HG03135 (cell line): ENCODE results near the gene ARIH2.
A peak's percentile ranks its signal among the peaks of the same experiment; 100 is the strongest.

Experiments
- ATAC-seq: cut with Tn5 transposase; IDR thresholded peaks from one replicate; pipeline ENCODE4 v1.9.1; 2021; ENCODE audit warnings: mild to moderate bottlenecking, moderate library complexity; ENCODE audit not compliant: unreplicated experiment

ARIH2 gene

GRCh38 chr3:48966876-48967361 is 48.3 kb downstream of the ARIH2 start:
- ATAC-seq = no peak

GRCh38 chr3:48970586-48970985 is 51.9 kb downstream of the ARIH2 start:
- ATAC-seq = no peak

GRCh38 chr3:48974076-48974864 is 55.6 kb downstream of the ARIH2 start:
- ATAC-seq = no peak

- ATAC-seq = no peak
These were observed 60.8 kb downstream of the ARIH2 start for GRCh38 chr3:48979451-48979850.

GRCh38 chr3:48980295-48980694 is 61.7 kb downstream of the ARIH2 start:
- no peak for ATAC-seq

GRCh38 chr3:48982016-48982415 is 63.4 kb downstream of the ARIH2 start:
- no peak for ATAC-seq

GRCh38 chr3:48982686-48983085 is 64.0 kb downstream of the ARIH2 start:
- no peak for ATAC-seq

GRCh38 chr3:48983096-48983495 is 64.5 kb downstream of the ARIH2 start:
- no peak for ATAC-seq

- no peak for ATAC-seq
These were observed 66.0 kb downstream of the ARIH2 start for GRCh38 chr3:48984663-48985062.

- no peak for ATAC-seq
These were observed 67.3 kb downstream of the ARIH2 start for GRCh38 chr3:48985831-48986376.

GRCh38 chr3:48989126-48989795 is 70.6 kb downstream of the ARIH2 start:
- ATAC-seq = no peak

- ATAC-seq = peak; percentile 44
These were observed 71.4 kb downstream of the ARIH2 start, which contains the start of gene P4HTM for GRCh38 chr3:48989796-48990635. Gene P4HTM (plus strand): TSS chr3:48990241. CDS start chr3:48990257, 16 bp downstream.

GRCh38 chr3:48990636-48991469 is 72.2 kb downstream of the ARIH2 start:
- peak; percentile 14 for ATAC-seq

- no peak for ATAC-seq
These were observed 73.4 kb downstream of the ARIH2 start for GRCh38 chr3:48991851-48992545.

- no peak for ATAC-seq
These were observed 75.2 kb downstream of the ARIH2 start for GRCh38 chr3:48993834-48994233.

GRCh38 chr3:48996640-48997039 is 78.0 kb downstream of the ARIH2 start:
- no peak for ATAC-seq

GRCh38 chr3:48997102-48997635 is 78.5 kb downstream of the ARIH2 start:
- no peak for ATAC-seq

GRCh38 chr3:48997714-48998637 is 79.3 kb downstream of the ARIH2 start:
- no peak for ATAC-seq
